GM21360 (cell line): ENCODE data around the gene AGTPBP1.

Experiments used
- ATAC-seq: cut with Tn5 transposase; IDR thresholded peaks from one replicate; pipeline ENCODE4 v1.9.1; 2021; ENCODE audit warnings: mild to moderate bottlenecking, moderate library complexity; ENCODE audit not compliant: unreplicated experiment

The AGTPBP1 gene

GRCh38 chr9:85553475-85553874, 188.3 kb downstream of the AGTPBP1 start:
- ATAC-seq, result no peak

GRCh38 chr9:85547599-85547998, 194.2 kb downstream of the AGTPBP1 start:
- no peak for ATAC-seq

DNA sequence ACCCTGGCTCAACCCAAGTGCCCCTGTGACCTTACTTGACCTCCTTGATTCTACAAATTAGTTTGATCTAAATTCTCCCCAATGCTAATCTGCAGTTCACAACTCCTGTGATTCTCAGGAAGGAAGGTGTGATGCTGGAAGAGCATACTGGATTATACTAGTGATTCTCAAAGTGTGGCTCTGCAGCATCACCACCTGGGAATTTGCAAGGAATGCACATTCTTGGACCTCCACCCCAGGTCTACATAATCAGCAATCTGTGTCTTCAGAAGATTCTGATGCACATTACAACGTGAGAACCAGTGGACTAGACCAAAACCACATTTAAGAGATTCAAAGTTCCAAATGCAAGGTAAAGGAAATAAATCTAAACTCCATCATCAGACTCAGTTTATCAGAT, 198.6 kb downstream of the AGTPBP1 start:
- ATAC-seq, result no peak

DNA sequence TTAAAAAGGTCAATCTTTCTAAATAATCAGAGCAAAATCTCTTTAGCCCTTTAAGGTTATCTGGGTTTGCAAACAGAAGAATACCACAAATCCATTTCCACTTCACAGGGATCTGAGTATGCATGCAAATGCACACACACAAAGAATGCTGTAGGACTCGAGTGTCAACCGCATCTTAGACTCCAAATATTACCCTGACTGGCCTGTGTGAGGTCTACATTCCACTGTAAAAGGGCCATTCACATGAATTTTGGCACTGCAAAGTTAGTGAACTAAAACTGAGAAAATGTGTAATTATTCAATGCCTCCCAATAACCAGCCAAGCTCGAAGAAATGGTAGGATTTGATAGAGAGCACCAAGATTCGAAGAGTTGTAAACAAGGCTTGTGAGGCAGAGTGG, 199.9 kb downstream of the AGTPBP1 start:
- no peak for ATAC-seq

DNA sequence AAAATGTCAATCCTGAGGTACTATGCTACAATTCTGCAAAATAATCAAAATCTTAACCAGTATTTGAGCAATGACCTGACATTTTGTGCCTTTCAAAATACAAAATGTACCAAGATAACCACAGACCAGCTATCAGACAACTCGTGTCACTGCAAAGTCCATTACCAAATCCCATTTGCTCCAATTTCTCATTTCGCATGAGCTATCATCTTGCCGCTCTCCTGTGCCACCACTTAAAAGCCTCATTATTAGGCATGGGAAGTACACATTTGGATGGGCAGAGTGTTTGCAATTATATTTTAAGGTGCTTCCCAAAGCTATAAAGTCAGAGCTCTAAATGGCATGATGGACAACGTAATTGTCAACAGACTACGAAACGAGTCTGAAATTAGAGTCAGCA, 205.2 kb downstream of the AGTPBP1 start:
- ATAC-seq, result no peak

GRCh38 chr9:85536076-85536475, 205.7 kb downstream of the AGTPBP1 start:
- no peak for ATAC-seq

GRCh38 chr9:85534340-85534739, 207.4 kb downstream of the AGTPBP1 start:
- ATAC-seq, result no peak

GRCh38 chr9:85533538-85533937, 208.2 kb downstream of the AGTPBP1 start:
- no peak for ATAC-seq

DNA sequence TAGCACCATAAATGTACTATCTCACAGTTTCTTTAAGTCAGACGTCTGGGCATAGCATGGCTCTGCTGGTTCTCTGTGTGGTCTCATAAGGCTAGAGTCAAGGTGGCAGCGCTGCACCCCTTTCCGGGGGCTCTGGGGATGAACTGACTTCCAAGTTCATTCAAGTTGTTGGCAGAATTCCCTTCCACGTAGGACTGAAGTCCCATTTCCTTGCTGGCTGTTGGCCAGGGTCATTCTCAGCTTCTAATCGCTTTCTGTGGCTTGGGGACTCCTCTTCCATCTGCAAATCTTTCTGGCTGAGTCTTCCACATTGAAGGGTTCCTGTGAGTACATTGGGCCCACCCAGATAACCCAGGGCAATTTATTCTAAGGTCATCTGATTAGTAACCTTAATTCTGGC, 211.0 kb downstream of the AGTPBP1 start:
- ATAC-seq, result no peak

GRCh38 chr9:85528607-85529006, 213.1 kb downstream of the AGTPBP1 start:
- ATAC-seq, result no peak

DNA sequence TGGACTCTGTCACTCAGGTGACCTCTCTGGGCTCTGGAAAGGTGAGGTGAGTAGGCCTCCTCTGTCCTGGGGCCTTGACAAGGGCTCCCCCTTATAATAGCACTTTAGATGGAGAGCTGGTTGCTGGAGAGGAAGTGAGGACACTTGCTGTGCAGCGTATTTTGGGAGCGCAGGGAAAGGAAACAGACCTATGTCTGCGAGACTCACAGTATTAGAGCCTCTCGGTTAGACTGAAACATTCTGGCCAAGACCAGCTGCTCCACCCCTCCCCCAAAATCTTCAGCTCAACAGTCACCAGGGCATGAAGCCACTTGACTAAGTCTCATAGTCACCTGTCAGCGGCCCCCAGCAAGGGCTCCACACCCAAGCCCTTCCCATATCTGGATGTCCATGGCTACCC, 213.6 kb downstream of the AGTPBP1 start:
- no peak for ATAC-seq

- no peak for ATAC-seq
Observed at GRCh38 chr9:85527331-85528020, 214.3 kb downstream of the AGTPBP1 start.

DNA sequence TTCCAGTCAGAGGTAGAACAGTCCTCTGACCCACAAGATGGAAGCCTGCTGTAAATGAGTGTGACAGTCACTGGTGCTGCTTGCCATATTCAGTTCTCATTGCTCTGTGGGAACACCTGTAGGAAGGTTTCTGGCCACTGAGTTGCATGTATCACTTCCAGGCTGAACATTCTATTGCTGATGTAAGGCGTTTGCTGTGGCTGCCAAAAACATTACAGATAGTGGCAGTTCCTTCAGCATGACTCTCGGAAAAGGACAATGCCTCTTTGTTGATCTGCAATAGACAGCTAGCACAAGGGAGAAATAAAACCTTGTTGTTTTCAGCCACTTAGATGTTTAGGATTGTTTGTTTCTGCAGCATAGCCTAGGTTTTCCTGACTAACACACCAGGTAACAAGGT, 217.2 kb downstream of the AGTPBP1 start:
- ATAC-seq, result no peak

GRCh38 chr9:85523202-85523601, 218.6 kb downstream of the AGTPBP1 start:
- no peak for ATAC-seq

GRCh38 chr9:85522459-85523092, 219.2 kb downstream of the AGTPBP1 start:
- ATAC-seq, result no peak

GRCh38 chr9:85521371-85522197, 220.2 kb downstream of the AGTPBP1 start:
- no peak for ATAC-seq

- ATAC-seq, result no peak
Observed at GRCh38 chr9:85516976-85517637, 224.6 kb downstream of the AGTPBP1 start.

GRCh38 chr9:85516455-85516854, 225.3 kb downstream of the AGTPBP1 start:
- ATAC-seq, result no peak

GRCh38 chr9:85515021-85515420, 226.7 kb downstream of the AGTPBP1 start:
- ATAC-seq, result no peak

DNA sequence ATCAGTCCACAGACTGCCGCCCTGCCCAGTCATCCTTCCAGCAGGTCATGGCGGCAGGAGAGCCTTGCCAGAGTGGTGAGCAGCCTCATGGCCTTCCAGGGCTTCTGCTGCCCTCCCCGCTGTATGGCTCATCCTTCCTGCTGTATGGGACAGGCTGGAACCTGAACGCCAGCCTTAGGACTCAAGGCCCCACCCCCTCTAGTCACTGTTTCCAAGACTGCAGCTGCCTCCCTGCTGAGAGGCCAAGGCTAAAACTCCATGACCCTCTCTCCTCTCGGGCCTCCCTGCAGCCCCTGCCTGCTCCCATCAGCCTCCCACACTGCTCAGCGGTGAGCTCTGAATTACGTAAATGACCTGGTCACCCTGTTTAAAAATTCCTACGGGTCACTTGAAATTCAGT, 227.5 kb downstream of the AGTPBP1 start:
- ATAC-seq, result no peak

DNA sequence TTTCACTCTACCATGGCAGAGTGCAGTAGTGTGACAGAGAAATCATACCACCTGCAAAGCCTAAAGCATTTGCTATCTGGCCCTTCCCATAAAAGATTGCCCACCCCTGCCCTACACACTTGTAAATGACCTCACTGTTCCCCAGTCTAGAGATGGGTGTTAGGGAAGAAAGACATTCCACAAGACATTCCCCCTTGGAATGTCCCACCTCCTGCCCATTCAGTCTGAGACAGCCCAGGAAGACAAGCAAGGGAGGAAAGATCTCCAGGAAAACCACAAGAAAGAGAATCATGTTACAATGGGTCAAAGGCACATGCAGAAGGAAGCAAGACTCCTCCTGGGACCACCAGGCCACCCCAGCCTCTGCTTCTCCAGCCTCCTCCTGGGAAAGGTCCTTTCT, 230.0 kb downstream of the AGTPBP1 start:
- ATAC-seq, result no peak
